HEK293 (cell line): ENCODE measurements around the gene LHFPL2.

Experiments
- CTCF ChIP-seq: fragments of 450-650 bp; formaldehyde crosslinking; IDR thresholded peaks from 2 replicates; pipeline ENCODE4 v1.5.1; 2016; ENCODE audit warnings: missing biosample characterization, missing genetic modification characterization
- REST ChIP-seq: fragments of 450-650 bp; formaldehyde crosslinking; IDR thresholded peaks from 2 replicates; pipeline ENCODE4 v1.5.1; 2016; ENCODE audit warnings: missing biosample characterization, missing genetic modification characterization
- ZNF398 ChIP-seq: fragments of 450-650 bp; formaldehyde crosslinking; IDR thresholded peaks from 2 replicates; pipeline ENCODE4 v1.5.1; 2017; ENCODE audit warnings: missing biosample characterization, missing genetic modification characterization
- ZNF571 ChIP-seq: fragments of 450-650 bp; formaldehyde crosslinking; IDR thresholded peaks from 2 replicates; pipeline ENCODE4 v1.5.0; 2017; ENCODE audit warnings: missing biosample characterization, missing genetic modification characterization

- TF ChIP-seq CTCF (tag by site-specific recombination) = no peak
- TF ChIP-seq ZNF398 (tag by site-specific recombination) = no peak
- no peak for TF ChIP-seq REST
- TF ChIP-seq ZNF571 = no peak
These were observed 200.7 kb downstream of the LHFPL2 start for GRCh38 chr5:78447775-78448424.
